ENCODE results near the gene TFF2.

The TFF2 gene

DNA sequence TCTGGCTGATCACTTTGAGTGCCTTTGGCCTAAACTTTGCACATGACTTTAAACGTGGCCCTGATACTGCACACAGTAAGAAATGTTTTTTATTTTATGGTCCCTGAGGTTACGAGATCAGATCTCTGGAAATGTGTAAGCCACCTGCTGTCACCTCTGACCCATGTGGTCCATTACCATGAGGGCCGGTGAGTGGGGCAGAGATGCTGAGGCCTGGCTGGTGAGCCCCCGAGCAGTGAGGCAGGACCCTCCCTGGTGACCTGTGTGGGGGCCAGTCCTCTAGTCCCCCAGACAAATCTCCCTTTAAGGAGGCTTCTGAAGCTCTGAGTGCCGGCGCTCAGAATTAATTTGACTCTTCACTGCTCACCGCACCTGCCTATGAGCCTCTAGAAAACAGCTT lies 48.0 kb downstream of the TFF2 start:
- DNase-seq = no peak

DNA sequence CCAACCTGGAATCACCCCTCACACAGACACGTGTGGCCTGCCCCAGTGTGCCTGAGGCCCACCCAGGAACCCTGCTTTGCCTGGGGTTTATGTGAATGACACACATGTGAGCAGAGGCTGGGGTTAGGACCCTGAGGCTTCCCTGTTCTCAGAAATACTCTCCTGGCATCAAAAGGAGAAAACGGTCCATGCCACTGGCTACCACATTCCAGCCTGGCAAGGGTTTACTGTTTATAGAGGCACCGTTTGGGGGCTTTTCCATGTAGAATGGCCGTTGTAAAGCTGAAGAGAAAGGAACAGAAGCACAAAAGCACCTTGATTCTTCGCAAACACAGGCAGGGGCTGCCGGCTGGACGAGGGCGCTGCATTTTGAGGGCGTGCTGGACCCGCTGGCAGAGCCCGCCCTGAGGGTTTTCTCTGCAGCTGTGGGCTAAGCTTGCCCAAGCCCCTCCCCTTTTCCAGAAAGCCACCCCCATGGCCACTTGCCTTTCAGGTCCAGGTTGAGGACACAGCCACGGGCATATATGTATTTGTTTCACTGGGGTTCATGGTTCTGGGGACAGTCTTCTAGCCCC lies 48.6 kb downstream of the TFF2 start:
- DNase-seq = no peak

DNA sequence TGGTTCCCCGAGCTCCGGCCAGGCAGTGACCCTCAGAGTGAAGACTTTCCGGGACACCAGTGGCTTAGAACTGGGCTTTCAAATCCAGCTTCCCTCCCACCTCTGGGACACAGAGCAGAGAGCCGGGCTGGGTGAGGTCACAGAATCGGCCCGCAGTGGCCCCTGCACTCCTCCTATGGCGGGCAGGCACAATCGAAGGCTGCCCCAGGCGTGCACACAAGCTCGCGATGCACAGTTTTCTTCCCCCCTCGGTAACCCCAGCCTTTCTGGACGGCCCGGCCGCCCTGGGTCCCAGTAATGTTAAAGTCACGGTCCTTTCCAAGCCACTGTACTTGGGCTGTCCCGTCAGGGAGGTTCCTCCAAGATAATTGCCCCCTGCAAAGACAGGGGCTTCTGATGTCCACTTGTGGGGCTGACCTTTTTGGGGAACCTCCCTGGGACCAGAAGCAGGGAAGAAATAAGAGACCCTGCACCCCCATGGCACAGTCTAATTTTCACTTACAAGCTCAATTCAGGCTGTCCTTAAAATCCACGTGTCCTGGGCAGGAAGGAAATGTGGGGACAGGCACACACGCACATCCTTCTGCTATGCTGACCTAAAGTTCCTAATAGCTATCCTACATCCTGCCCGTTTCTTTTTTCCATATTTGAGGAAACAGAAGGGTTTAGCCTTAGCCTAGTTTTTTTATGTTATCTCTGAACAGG lies 49.3 kb downstream of the TFF2 start:
- DNase-seq = no peak

DNA sequence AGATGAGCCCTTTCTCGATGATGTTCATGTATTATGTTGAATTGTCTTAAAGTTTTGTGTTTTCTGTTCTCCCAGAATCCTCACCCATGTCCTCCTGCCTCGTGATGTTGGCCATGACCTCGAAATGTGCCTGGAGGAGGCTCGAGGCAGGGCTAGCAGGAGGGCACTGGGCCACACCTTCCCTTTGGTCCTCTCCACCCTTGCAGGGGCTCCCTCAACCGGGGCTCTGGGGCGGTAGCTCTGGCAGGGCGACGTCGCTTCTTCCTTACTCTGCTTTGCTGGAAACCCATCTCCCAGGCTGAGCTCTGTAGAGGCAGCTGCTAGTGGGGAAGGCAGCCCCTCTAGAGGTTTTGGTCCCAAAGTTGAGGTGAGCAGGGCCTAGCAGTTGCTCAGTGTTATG lies 49.8 kb downstream of the TFF2 start:
- no peak for DNase-seq

DNA sequence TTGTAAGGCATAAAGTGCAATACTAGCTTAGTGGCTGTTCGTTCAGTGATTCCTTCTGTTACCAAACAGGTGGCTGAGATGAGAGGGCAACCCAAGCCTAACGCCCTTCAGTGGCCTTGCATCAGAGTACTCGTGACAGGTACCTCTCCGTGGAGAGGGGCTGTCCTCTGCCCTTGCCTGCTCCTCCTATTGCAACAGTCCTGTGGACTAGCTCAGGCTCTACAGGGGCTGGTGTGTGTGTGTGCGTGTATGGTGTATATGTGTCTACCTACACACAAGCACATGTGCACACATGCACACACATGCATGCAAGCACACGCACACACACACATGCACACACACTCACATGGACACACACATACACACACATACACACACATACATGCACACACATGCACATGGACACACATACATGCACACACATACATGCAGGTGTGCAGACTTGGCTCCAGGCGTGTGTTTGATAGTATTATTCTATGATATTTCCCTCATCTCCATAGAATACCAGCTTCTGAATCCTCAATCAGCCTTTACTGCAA lies 50.7 kb downstream of the TFF2 start:
- no peak for DNase-seq

DNA sequence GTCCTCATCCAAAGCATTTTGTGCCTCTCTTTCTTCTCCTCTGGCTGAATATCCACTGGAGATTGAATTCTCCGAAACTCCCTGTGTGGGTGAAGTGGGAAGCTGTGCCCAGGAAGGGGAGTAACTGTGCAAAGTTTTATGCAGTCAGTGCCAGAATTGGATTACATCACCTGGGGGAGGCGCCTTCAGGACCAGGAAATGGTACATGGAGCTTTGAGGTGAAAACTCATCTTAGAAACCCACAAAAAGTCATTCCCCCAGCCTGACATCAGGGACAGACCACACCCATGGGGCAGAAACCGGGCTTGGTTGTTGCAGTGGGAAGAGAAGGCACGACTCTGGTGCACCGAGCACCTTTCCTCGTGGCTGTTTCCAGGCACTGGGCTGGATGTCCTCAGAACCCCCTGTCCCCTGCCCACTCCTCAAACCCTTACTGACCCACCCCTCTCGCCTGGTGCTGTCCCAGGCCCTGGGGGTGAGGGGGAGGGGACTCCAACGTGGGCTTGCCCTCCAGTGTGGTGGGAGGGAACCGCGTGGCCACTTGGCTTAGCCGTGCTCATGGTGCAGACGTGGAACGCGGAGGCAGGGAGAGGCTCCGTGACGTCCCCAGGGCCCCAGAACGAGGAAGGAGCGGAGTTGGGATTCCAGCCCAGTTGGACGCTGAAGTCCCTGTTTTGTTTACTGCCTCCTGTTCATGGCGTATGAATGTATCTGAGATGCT lies 51.3 kb downstream of the TFF2 start:
- no peak for DNase-seq

DNA sequence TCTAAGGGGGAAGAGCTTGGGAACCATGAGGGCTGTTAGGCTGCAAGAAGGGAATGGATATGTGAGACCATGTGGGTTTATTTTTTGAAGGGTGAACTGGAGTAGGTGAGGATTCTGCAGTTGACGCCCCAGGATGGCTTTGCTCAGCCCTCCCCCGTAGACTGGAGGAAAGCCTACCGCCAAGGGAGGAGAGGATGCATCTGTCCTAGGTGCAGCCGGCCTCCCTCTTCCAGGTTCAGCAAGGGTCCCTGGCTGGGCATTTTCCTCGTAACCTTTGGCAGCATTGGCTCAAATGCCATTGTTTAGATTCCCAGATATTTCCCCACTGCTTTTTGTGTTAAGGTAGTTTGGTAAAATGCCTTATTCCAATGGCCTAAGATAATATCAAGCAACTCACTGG lies 52.1 kb downstream of the TFF2 start:
- DNase-seq = no peak

DNA sequence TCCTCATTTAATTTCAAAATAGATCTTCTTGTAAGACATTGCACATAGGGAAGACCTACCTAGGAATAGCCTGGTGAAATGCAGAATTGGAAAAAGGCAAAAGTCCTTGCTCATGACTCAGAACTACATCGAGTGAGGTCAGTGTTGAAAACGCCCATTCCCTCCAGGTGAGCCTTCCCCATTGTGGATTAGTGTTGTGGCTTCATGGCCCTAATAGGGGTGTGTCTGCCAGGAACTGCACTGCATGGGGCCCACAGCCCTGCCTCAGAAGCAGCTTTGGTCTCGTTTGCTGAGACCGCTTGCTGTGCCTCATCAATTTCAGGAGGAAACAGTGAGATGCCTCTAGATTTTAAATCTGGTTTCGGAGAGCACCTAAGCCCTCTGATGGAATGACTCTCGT lies 52.6 kb downstream of the TFF2 start:
- DNase-seq = no peak

DNA sequence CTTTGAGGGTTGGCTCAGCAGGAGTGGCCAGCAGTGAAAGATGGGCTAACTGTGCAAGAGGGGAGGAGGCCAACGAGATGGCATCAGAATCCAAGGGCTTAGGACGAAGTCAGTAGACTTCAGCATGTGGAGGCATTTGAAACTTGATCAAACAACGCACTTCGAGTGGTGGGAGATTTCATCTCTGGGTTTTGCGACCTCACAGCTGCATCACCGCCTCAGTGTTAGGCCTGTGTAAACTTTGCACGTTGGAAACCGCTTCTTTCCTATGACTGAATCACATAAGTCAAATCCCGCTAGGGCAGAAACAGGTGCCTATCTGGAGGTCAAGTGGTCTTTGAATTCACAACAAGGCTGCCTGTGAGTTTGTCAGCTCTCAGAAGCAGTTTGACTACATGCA lies 53.4 kb downstream of the TFF2 start:
- DNase-seq = no peak

DNA sequence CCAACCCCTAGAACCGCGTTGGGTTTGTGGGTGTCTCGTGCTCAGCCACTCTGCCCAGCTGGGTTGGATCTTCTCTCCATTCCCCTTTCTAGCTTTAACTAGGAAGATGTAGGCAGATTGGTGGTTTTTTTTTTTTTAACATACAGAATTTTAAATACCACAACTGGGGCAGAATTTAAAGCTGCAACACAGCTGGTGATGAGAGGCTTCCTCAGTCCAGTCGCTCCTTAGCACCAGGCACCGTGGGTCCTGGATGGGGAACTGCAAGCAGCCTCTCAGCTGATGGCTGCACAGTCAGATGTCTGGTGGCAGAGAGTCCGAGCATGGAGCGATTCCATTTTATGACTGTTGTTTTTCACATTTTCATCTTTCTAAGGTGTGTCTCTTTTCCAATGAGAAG lies 54.3 kb downstream of the TFF2 start:
- no peak for DNase-seq
